ENCODE data around the gene COQ10B. TPM values are rescaled to one million over a fixed set of nuclear protein-coding genes. Genes with fewer than 3 reads are reported as not detected.
"Not testable (repeated sequence)": the region's sequence is repeated elsewhere in the genome, so short reads cannot be mapped to it uniquely, and the experiment has no call there.

Gene COQ10B
- 20.6 TPM for total RNA-seq
- long read RNA-seq, transcript COQ10B-201 (5 exons, 2,239 nt), result major isoform, 72 of 74 reads
- long read RNA-seq, partial matches to known transcripts, result 0 of 74 reads
- long read RNA-seq, other reads (novel, unspliced or antisense), result 1 of 74 reads

- intact Hi-C loops (cut with DNase I), result no loop called here
These were observed at the start of gene COQ10B for GRCh38 chr2:197453123-197453913. TSS of gene COQ10B (plus strand) at chr2:197453552. CDS start at chr2:197453561, 9 bp downstream.

GRCh38 chr2:197405582-197405981 is 47.8 kb upstream of the COQ10B start:
- intact Hi-C loops (cut with DNase I), result loop anchor here (10.0 kb wide), 1 partner anchor 79 kb away; no protein-coding TSS in a partner anchor
- ATAC-seq (ENCODE audit: poor library complexity), result no peak
- DNase-seq, result no peak

More at GRCh38 chr2:197453123-197453913, at the start of gene COQ10B:
- DNase-seq (peak; percentile 100), ATAC-seq (ENCODE audit: poor library complexity) (peak; percentile 99)

- intact Hi-C loops (cut with DNase I), result loop anchor here (10.0 kb wide), 1 partner anchor 639 kb away; no protein-coding TSS in a partner anchor
- ATAC-seq (ENCODE audit: poor library complexity) (no peak), DNase-seq (no peak)
These were observed 39.3 kb upstream of the COQ10B start for GRCh38 chr2:197414039-197414438.

GRCh38 chr2:197414515-197414914 is 38.8 kb upstream of the COQ10B start:
- no peak for ATAC-seq (ENCODE audit: poor library complexity)
- no peak for DNase-seq
- intact Hi-C loops (cut with DNase I), result loop anchor here (10.0 kb wide), 1 partner anchor 640 kb away; no protein-coding TSS in a partner anchor

GRCh38 chr2:197416268-197416667 is 37.1 kb upstream of the COQ10B start:
- no peak for DNase-seq
- intact Hi-C loops (cut with DNase I), result loop anchor here (10.0 kb wide), 1 partner anchor 641 kb away; no protein-coding TSS in a partner anchor

GRCh38 chr2:197419438-197419837 is 33.9 kb upstream of the COQ10B start:
- DNase-seq, result no peak
- intact Hi-C loops (cut with DNase I), result loop anchor here (10.0 kb wide), 1 partner anchor 645 kb away; no protein-coding TSS in a partner anchor
- no peak for ATAC-seq (ENCODE audit: poor library complexity)

More at GRCh38 chr2:197416268-197416667, 37.1 kb upstream of the COQ10B start:
- ATAC-seq (ENCODE audit: poor library complexity), result no peak

- intact Hi-C loops (cut with DNase I), result loop anchor here (5.0 kb wide), 1 partner anchor 39 kb away; no protein-coding TSS in a partner anchor
- DNase-seq (no peak), ATAC-seq (ENCODE audit: poor library complexity) (no peak)
These were observed 30.0 kb upstream of the COQ10B start for GRCh38 chr2:197423307-197423706.

GRCh38 chr2:197425550-197425949 is 27.8 kb upstream of the COQ10B start:
- ATAC-seq (ENCODE audit: poor library complexity), result no peak
- intact Hi-C loops (cut with DNase I), result no loop called here
- DNase-seq, result no peak

GRCh38 chr2:197426723-197427603 is 26.4 kb upstream of the COQ10B start:
- DNase-seq (no peak), ATAC-seq (ENCODE audit: poor library complexity) (no peak)
- intact Hi-C loops (cut with DNase I), result no loop called here

GRCh38 chr2:197427986-197428385 is 25.4 kb upstream of the COQ10B start:
- ATAC-seq (ENCODE audit: poor library complexity) (no peak), DNase-seq (no peak)

GRCh38 chr2:197431858-197432257 is 21.5 kb upstream of the COQ10B start:
- DNase-seq (no peak), ATAC-seq (ENCODE audit: poor library complexity) (no peak)
- intact Hi-C loops (cut with DNase I), result no loop called here

More at GRCh38 chr2:197427986-197428385, 25.4 kb upstream of the COQ10B start:
- intact Hi-C loops (cut with DNase I), result no loop called here

- ATAC-seq (ENCODE audit: poor library complexity); DNase-seq; intact Hi-C loops (cut with DNase I): not testable (repeated sequence)
These were observed 20.8 kb upstream of the COQ10B start for GRCh38 chr2:197432527-197432926.

GRCh38 chr2:197433780-197434438 is 19.4 kb upstream of the COQ10B start:
- no peak for DNase-seq
- intact Hi-C loops (cut with DNase I), result no loop called here
- no peak for ATAC-seq (ENCODE audit: poor library complexity)

- intact Hi-C loops (cut with DNase I), result no loop called here
- ATAC-seq (ENCODE audit: poor library complexity) (peak; percentile 99), DNase-seq (peak; percentile 99)
These were observed 18.5 kb upstream of the COQ10B start, which contains the start of gene SF3B1 for GRCh38 chr2:197434541-197435513. TSS of gene SF3B1 (minus strand) at chr2:197435028. CDS start at chr2:197434999, 29 bp downstream.

- no peak for ATAC-seq (ENCODE audit: poor library complexity)
- intact Hi-C loops (cut with DNase I), result no loop called here
- no peak for DNase-seq
These were observed 17.5 kb upstream of the COQ10B start for GRCh38 chr2:197435598-197436420.

- intact Hi-C loops (cut with DNase I), result no loop called here
- no peak for DNase-seq
- ATAC-seq (ENCODE audit: poor library complexity), result no peak
These were observed 16.0 kb upstream of the COQ10B start for GRCh38 chr2:197437380-197437779.
